Erythroblast (primary cell): Measurements from ENCODE around the gene CREB5.

Experiments
- DNase-seq, 2 experiments: peaks; one replicate each; lab custom pipeline; 2025; lab: John Stamatoyannopoulos, UW
- GATA1 ChIP-seq: IDR thresholded peaks from 2 replicates; pipeline ENCODE4 v1.6.1; 2011; ENCODE audit warnings: low read depth, mild to moderate bottlenecking, control low read depth, low read length, moderate library complexity
- POLR2A ChIP-seq: IDR thresholded peaks from 2 replicates; pipeline ENCODE4 v1.6.1; 2011; ENCODE audit warnings: mild to moderate bottlenecking, low read length

Gene CREB5

DNA sequence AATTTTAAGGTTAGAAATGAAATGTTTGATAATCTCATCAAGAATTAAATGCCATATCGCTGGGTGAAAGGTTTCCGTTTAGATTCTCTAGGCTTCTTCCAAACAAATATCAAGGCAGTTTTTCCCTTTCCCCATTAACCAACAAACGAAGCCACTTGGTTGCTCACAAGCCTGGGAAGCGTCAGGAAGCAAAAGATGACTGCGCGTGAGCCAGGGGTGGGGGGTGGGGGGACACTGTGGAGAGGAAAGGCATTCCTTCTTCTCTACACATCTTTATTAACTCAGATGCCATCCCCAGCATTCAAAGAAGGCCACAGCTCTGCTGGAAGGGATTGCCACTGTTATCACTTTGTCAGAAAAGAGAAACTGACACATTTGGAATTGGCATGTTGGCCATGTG lies 338.7 kb downstream of the CREB5 start:
- TF ChIP-seq GATA1 (no peak), POLR2A (no peak)
- no peak for DNase-seq

DNA sequence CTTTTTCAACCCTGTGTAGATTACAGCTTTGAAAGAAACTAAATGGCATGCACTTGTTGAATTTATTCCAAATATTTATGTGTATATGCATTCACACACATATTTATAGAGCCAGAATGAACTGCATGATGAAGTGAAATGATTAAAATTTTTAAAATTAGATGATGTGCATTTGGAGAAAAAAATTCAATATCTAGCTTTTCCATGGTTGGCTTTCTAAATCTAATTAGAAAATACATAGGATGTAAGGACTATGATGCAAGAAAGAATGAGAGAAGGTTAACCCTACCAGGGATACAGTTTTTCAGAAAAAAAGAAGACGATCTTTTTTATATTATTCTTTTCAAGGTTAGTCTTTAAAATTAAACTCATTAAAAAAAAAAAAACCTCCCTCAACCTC lies 341.3 kb downstream of the CREB5 start:
- DNase-seq, result no peak
- TF ChIP-seq GATA1 (no peak), POLR2A (no peak)

DNA sequence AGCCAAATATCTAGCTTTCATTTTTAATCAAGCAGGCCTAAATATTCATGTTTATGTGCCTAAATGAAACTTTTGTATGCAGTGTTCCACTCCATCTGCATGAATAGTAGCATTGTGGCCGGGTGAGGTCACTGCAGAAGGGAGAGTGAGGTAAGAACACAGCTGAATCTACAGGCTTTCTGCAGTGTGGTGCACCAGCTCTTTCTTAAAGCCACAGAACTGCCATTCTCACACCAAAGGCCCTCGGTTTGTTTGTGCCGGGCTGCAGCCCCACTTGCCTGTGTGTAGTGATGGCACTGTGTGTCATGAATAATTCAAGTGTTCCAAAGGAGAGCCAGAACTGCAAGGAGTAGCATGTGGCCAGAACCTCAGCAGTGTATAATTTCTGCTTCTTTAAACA lies 341.7 kb downstream of the CREB5 start:
- TF ChIP-seq GATA1 (no peak), POLR2A (no peak)
- no peak for DNase-seq

DNA sequence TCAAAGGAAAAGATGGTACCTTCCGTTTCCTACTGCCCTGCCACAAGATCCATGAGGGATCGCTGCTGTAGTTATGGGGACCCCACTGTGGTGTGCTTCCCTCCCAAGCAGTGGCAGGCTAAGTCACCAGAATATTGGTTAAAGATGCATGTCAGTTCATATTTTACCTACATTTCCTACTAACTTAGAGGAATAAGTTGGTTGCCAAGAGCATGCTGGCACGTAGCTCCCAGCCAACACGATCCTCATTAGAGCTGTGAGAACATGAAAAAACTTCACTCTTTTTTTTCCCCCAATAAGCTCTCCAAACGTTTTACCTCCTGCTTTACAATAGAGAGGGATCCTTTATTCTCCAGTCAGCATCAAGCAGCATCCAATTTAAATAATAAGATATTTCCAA lies 342.1 kb downstream of the CREB5 start:
- DNase-seq, result no peak
- TF ChIP-seq POLR2A (no peak), GATA1 (no peak)

DNA sequence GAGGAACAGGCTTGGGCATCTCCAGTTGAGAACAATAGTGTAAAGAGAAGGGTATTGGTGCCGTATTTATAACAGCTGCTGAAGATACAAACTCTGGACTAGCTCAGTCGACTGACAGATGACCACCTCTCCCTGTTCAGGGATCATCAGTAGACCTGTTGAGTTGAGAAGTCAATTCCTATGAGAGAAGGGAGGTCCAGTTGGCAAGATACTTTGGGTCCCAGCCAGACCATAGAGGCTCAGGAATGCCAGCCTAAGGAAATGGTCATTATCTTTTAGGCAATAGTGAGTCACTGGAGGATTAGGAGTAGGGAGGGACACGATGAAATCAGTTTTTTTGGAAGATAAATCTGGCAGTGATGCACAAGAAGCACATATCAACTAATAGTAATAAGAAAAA lies 342.9 kb downstream of the CREB5 start:
- no peak for DNase-seq
- TF ChIP-seq GATA1 (no peak), POLR2A (no peak)

DNA sequence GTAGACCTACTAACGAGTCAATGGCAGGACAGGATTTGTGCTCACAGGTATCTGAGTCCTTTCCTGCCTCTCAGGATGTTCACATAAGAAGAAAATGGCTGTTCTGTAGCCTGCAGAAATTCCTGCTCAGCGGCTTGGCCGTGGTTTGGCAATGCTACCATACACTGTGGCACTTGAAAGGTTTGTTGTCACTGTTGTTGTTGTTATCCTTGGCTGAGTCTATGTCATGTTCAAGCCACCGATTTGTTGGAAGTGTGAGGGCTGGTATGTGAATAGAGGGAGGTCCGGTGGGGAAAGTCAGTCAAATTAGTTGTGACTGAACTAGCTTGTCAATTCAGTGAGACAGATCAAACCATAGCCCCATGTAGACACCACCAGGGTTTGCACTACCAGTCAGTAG lies 345.9 kb downstream of the CREB5 start:
- no peak for DNase-seq
- TF ChIP-seq GATA1, result no peak
- no peak for TF ChIP-seq POLR2A

DNA sequence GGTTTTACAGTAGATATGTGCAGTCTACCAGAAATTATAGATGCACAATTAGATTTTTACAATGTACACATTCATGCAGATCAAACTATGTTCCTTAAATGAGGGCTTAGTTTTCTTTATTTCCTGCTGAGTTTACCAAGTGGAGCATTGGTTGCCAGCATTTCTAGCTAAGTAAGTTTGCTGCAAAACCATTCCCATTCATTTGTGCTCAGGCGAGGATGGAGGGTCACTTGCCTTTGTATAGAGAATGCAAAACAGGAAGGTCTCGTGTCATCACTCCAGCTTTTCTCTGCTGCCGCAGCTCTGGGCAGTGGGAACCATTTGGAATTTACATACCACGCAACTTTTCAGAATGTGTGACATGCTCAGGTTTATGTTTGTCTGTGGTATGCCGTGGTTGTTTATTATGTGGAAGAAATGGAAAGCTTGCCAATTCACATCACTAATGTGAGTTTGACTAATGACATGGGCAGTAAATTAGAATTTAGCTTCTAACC lies 347.2 kb downstream of the CREB5 start:
- TF ChIP-seq POLR2A, result no peak
- no peak for TF ChIP-seq GATA1
- DNase-seq, result no peak

DNA sequence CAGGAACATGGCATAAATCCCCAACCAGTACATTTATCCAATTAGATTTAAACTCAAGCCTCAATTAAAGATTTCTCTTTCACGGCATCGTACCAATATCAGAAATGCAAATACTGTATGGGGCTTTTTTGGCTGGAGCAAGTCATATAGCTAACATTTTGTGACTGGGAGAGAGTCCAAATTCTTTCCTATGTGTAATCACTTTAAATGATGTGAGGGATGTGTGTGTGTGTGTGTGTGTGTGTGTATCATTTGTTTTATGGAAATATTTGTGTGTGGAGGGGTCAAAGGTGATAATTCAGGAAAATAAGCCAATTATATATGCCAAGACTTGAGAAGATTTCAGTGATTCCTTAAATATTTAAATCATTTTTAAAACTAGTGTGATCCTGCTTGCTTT lies 349.2 kb downstream of the CREB5 start:
- no peak for TF ChIP-seq POLR2A
- TF ChIP-seq GATA1, result no peak
- DNase-seq, result no peak

DNA sequence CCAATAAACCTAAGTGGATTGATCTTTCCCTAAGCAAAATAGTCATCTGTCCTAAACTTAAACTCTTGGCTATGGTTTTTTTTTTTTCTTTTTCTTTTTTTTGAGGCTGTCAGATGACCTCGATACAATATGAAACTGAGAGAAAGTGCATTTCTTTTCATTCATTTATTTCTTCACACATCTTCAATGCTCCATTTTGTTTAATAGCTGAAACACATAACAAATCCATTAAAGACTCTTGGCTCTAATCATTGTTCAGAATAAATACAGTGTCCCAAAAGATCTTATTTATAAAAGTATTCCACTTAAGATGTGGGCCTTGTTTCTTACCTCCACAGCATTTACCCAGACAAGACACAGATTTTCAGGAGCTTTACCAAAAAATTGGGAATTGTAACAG lies 350.3 kb downstream of the CREB5 start:
- DNase-seq, result no peak
- TF ChIP-seq POLR2A (no peak), GATA1 (no peak)

DNA sequence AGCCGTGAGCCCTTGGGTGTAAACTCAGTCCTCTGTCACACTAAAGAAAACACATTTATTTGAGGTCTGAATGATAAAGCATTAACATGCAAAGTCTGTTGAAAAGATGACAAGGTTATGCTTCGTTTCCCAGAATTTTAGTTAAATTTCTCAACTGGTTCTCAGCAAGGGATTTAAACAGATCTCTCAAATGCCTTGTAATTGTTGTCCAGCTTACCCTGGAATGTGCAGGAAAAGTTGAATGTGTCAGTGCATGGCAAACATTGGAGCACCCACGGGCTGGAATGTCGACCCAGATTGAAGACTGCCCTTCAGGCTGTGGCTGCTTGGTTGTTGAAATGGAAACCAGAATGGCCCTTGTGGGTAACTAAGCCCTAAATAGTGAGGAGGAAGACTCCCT lies 354.0 kb downstream of the CREB5 start:
- no peak for DNase-seq
- TF ChIP-seq GATA1 (no peak), POLR2A (no peak)

DNA sequence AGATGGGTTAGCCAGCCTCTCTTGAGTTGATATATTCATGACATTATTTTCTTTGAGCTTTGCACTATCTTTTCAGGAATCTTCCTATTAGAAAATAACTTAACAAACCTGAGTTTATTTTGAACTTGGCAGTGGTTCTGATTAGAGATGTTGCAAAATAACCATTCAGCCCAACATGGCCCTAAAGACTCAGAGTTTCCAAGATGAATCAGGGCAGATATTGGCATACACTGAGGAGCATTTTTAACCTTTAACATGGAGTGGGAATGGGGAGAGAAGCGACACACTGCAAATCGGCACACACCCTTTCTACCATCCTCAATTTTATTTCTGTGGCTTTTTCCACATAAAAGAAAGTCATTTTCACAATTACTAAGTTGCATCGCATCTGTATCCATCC lies 355.0 kb downstream of the CREB5 start:
- DNase-seq, result no peak
- TF ChIP-seq GATA1 (no peak), POLR2A (no peak)

DNA sequence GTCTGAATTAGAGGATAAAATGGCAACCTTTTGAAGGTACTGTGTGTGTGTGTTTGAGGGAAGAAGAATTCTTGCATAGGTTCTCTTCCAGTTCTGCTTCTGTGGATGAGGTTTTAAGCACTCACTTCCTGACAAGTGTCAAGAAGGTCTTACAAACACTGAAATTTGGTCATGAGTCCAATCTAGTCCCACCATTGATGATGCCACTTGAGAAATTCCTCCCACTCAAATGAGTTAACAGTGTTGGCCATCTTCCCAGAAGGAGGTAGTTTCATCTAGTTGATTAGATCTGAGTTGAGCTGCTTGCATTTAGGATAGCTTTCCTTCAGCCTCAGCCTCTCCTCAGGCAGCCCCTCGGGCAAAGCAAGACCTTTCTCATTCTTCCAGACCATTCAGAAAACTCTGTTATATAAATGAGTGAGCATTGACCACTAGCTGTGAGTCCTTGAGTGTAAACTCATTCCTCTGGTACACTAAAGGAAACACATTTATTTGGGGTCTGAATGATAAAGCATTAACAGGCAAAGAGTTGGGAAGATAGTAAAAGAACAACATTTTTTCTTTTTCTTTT lies 356.3 kb downstream of the CREB5 start:
- no peak for TF ChIP-seq GATA1
- no peak for TF ChIP-seq POLR2A
- DNase-seq, result no peak

DNA sequence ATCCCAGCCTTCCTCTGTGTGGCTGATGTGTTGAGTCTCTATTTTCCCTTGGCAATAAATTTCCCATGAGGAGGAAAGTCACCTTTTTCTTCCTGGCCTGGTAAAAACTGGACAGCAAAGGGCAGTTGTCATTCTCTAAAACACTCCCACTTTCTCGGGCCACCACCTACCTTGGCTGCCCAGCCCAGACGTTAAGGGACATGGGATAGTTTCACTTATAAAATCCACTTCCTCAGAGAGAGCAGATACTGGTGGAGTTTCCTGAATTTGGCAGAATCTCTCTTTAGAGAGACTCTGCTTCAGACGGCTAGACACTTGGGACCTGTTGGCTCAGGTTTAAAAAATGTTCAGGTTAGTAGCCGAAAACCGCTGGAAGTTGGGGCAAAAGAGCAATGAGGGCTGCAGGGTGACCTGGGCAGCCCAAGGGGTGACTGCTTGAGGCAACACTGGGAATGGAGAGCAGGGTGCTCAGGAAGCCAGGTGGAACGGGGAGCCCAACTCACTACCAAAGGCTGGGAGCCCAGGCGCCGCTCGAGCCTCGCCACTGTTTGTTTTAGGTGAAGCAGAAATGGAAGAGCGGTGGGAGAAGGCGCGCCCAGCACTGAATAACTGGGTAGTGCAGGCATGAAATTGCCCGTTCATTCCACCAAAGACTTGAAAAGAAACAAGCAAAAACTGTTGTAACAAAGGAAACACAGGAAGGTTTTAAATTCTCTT lies 359.7 kb downstream of the CREB5 start:
- no peak for DNase-seq
- TF ChIP-seq GATA1 (no peak), POLR2A (no peak)

DNA sequence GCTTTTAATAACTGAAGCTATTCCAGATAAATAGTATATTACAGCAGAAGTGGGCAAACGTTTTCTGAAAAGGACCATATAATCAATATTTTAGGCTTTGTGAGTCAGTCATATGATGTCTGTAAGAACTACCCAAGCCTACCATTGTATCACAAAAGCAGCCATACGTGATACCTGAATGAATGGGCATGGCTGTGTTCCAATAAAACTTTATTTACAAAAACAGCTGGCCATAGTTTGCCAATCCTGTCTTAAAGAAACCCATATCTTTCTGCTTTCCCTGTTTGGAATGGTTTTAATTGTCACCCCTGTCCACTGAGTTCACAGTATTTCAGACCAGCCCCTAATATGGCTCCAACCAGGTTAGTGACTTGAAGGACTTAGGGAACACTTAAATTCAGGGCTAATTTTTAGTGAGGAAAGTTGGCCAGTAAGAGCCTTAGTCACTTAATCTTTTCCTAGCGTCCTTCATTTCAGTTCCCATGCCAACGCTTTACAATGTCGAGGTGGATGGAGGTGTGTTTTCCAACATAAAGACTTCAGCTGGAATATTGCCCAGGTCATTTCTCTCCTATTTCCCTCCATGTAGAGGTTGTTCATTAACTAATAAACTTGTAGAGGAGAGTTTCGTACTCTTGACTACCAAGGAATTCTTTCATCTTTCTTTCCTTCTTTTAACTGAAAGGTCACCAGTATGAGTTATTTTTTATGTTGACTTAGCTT lies 361.3 kb downstream of the CREB5 start:
- DNase-seq, result no peak
- TF ChIP-seq POLR2A, result no peak
- TF ChIP-seq GATA1, result no peak
